Effector memory CD4-positive, alpha-beta T cell (primary cell): ENCODE data around the gene C1orf159.

ENCODE experiments used
- DNase-seq, 3 donors: peaks; one replicate each; pipeline ENCODE4 v3.0.0-alpha.2; 2020
- H3K27ac ChIP-seq: 2 replicates; pipeline ENCODE4 v1.7.0; 2013; ENCODE audit warnings: mild to moderate bottlenecking, low read length, moderate library complexity; ENCODE audit not compliant: insufficient read depth, poor library complexity, severe bottlenecking
- H3K27me3 ChIP-seq: replicated peaks from 2 replicates; pipeline ENCODE4 v1.7.0; 2013; ENCODE audit warnings: mild to moderate bottlenecking, low read length; ENCODE audit not compliant: insufficient read depth, control insufficient read depth, poor library complexity, severe bottlenecking
- H3K36me3 ChIP-seq: 2 replicates; pipeline ENCODE4 v1.7.0; 2013; ENCODE audit warnings: mild to moderate bottlenecking, low read length, moderate library complexity; ENCODE audit not compliant: control insufficient read depth, insufficient read depth
- H3K4me1 ChIP-seq: 2 replicates; pipeline ENCODE4 v1.7.0; 2013; ENCODE audit warnings: low read length, mild to moderate bottlenecking; ENCODE audit not compliant: control insufficient read depth, insufficient read depth, poor library complexity, severe bottlenecking
- H3K4me3 ChIP-seq: 2 replicates; pipeline ENCODE4 v1.7.0; 2013; ENCODE audit warnings: low read length, low read depth, mild to moderate bottlenecking; ENCODE audit not compliant: insufficient read depth, poor library complexity, severe bottlenecking
- H3K9me3 ChIP-seq: 2 replicates; pipeline ENCODE4 v1.7.0; 2013; ENCODE audit warnings: mild to moderate bottlenecking, low read length, moderate library complexity; ENCODE audit not compliant: control insufficient read depth

C1orf159 gene

DNA sequence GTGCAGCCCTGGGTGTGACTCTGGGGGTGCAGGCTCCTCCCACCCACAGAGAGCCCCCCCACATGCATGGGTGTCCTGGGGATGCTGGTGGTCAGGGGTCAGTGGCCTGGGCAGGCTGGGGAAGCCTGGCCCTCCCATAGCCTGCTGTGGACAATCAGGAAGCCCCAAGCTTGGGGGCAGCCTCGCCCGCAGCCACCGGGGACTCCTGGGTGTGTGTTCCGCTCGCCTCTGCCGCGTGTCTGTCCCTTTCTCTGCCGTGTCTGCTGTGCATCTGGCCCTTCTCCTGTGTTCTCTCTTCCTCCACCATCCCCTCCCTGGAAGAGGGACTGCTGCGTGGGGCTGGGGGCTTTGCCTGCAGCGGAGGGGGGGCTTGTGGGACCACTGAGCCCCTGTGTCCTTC is 73.1 kb downstream of the C1orf159 start:
- Histone ChIP-seq H3K4me1 (peaks cover 17% of the 10 kb centered on the region), H3K4me3 (no peak overlapping the region), H3K27ac (no peak overlapping the region), H3K27me3 (peaks cover 3% of the 10 kb centered on the region), H3K9me3 (no peaks in the 10 kb centered on the region), H3K36me3 (no peaks in the 10 kb centered on the region)
- DNase-seq, result no peak

DNA sequence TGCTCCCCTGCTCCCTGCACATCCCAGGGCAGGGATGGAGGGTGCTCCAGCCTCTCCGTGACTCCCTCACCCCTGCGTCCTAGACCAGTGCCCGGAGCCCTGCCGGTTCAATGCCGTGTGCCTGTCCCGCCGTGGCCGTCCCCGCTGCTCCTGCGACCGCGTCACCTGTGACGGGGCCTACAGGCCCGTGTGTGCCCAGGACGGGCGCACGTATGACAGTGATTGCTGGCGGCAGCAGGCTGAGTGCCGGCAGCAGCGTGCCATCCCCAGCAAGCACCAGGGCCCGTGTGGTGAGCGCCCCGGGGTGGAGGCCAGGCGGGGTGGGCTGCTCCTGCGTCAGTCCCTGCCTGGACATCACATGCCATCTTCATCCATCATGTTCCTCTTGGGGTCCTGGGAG is 74.0 kb downstream of the C1orf159 start:
- no peaks in the 10 kb centered on the region for H3K36me3 ChIP-seq
- H3K4me3 ChIP-seq, result no peak overlapping the region
- no peak overlapping the region for H3K27ac ChIP-seq
- DNase-seq, result no peak
- H3K9me3 ChIP-seq, result no peaks in the 10 kb centered on the region
- H3K27me3 ChIP-seq, result peaks cover 3% of the 10 kb centered on the region
- H3K4me1 ChIP-seq, result peaks cover 17% of the 10 kb centered on the region

- no peak for DNase-seq
- H3K36me3 ChIP-seq, result no peaks in the 10 kb centered on the region
- no peak overlapping the region for H3K27ac ChIP-seq
These were observed 74.8 kb downstream of the C1orf159 start for GRCh38 chr1:1041092-1041523.

GRCh38 chr1:1040004-1040991 is 75.6 kb downstream of the C1orf159 start:
- H3K4me3 ChIP-seq, result peak overlapping the region; percentile 48
- no peaks in the 10 kb centered on the region for H3K36me3 ChIP-seq
- H3K27me3 ChIP-seq, result peaks cover 13% of the 10 kb centered on the region
- H3K27ac ChIP-seq, result no peak overlapping the region
- H3K4me1 ChIP-seq, result peaks cover 17% of the 10 kb centered on the region
- DNase-seq, result peak; percentile 69 to 80 (median 76)
- H3K9me3 ChIP-seq, result no peaks in the 10 kb centered on the region

More at GRCh38 chr1:1041092-1041523, 74.8 kb downstream of the C1orf159 start:
- no peak overlapping the region for H3K4me3 ChIP-seq
- no peaks in the 10 kb centered on the region for H3K9me3 ChIP-seq
- peaks cover 17% of the 10 kb centered on the region for H3K4me1 ChIP-seq
- peaks cover 5% of the 10 kb centered on the region for H3K27me3 ChIP-seq

DNA sequence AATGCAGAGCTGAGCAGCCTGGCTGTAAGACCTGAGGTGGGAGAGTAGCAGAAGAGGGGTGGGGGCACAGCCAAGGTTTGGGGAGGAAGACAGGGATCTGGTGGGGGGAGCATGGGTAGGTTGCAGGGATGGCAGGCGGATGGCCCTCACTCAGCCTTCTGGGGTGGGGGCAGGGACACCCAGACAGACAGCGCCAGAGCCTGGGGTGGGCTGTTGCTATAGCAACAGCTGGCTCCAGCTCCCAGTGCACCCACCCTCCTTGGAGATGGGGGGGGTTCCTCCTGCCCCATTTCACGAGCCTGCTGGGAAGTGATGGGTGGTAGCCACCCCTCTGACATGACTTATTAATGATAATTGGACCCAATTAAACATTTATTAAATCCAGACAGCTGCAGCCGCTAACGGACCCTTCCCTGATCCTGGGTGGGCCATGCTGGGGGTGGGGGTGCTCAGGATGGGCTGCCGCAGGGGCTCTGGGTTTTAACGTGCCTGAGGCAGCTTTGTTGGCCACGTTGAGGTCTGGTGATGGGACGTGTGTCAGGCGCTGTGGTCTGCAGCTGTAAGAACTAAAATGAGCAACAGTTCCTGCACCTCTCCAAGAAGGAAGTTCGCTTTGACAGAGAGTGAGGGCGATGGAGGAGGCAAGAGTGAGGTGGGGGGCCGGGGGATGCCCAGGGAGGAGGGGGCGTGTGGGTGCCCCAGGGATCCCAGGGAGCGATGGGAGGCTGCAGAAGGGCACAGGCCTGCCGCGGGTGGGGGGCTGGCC is 76.6 kb downstream of the C1orf159 start:
- Histone ChIP-seq H3K9me3 (no peaks in the 10 kb centered on the region), H3K27me3 (peaks cover 22% of the 10 kb centered on the region), H3K4me3 (peak overlapping the region; percentile 48), H3K36me3 (no peaks in the 10 kb centered on the region), H3K27ac (no peak overlapping the region), H3K4me1 (peaks cover 18% of the 10 kb centered on the region)
- DNase-seq, result no peak

DNA sequence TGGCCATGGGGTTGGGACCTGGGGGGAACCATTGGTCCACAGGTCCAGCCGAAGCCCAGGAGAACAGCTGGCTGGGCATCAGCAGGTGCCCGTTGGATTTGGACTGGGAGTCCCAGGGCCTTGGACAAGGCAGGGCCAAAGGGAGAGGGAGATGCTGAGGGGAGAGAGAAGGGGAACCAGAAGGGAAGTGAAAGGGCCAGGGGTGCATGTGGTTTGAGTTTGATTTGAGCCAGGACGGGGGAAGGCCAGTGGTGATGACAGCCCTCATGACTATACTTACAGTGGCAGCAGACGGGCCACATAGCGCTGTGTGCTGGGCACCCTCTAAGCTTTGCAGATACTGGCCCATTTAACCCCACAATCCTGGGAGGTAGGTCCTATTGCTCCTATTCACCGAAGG is 77.2 kb downstream of the C1orf159 start:
- Histone ChIP-seq H3K27me3 (peaks cover 29% of the 10 kb centered on the region), H3K4me3 (no peak overlapping the region), H3K9me3 (no peaks in the 10 kb centered on the region), H3K36me3 (no peaks in the 10 kb centered on the region), H3K27ac (no peak overlapping the region), H3K4me1 (peaks cover 24% of the 10 kb centered on the region)
- DNase-seq, result no peak

- Histone ChIP-seq H3K4me3 (no peak overlapping the region), H3K9me3 (no peaks in the 10 kb centered on the region), H3K27me3 (peaks cover 33% of the 10 kb centered on the region), H3K36me3 (no peaks in the 10 kb centered on the region), H3K27ac (no peak overlapping the region), H3K4me1 (peaks cover 29% of the 10 kb centered on the region)
- DNase-seq, result no peak
These were observed 78.2 kb downstream of the C1orf159 start for GRCh38 chr1:1037366-1038327.

GRCh38 chr1:1035291-1035943 is 80.5 kb downstream of the C1orf159 start:
- Histone ChIP-seq H3K9me3 (no peaks in the 10 kb centered on the region), H3K27me3 (peaks cover 45% of the 10 kb centered on the region), H3K4me1 (peaks cover 29% of the 10 kb centered on the region), H3K4me3 (no peak overlapping the region), H3K36me3 (no peaks in the 10 kb centered on the region), H3K27ac (no peak overlapping the region)
- no peak for DNase-seq

GRCh38 chr1:1034439-1034781 is 81.5 kb downstream of the C1orf159 start:
- DNase-seq, result no peak
- Histone ChIP-seq H3K9me3 (no peaks in the 10 kb centered on the region), H3K36me3 (no peaks in the 10 kb centered on the region), H3K27me3 (peaks cover 45% of the 10 kb centered on the region), H3K4me3 (no peak overlapping the region), H3K4me1 (peaks cover 19% of the 10 kb centered on the region), H3K27ac (no peak overlapping the region)
